ENCODE measurements around the gene SEC24D. TPM values are rescaled to one million over a fixed set of nuclear protein-coding genes. Genes with fewer than 3 reads are reported as not detected.

Gene SEC24D
- total and polyA plus RNA-seq, 3 experiments from 2014 or later: 22.7 to 24.3 (median 23.8) TPM

GRCh38 chr4:118773429-118773792 lies 62.5 kb downstream of the SEC24D start:
- Mint-ChIP-seq H3K4me3 (no peak overlapping the region), H3K27ac (peak overlapping the region in 1 of 8 donors; percentile 4), H3K36me3 (peaks cover 0 to 15% (median 2%) of the 10 kb centered on the region in 3 donors), H3K4me1 (no peaks in the 10 kb centered on the region), H3K27me3 (no peaks in the 10 kb centered on the region), H3K9me3 (peaks cover 0 to 1% (median 0%) of the 10 kb centered on the region in 5 donors)
- Histone ChIP-seq H3K4me1 (ENCODE audit: insufficient read depth, low read length) (no peaks in the 10 kb centered on the region), H3K27me3 (ENCODE audit: insufficient read depth, low read length, poor library complexity, severe bottlenecking) (no peaks in the 10 kb centered on the region), H3K4me3 (ENCODE audit: low read length) (no peak overlapping the region), H3K9me3 (ENCODE audit: low read length) (no peaks in the 10 kb centered on the region), H3K36me3 (ENCODE audit: insufficient read depth, low read length) (no peaks in the 10 kb centered on the region), H3K27ac (ENCODE audit: low read depth, low read length) (no peak overlapping the region)
- no peak for DNase-seq
- CTCF ChIA-PET: interaction anchor here (1.4 kb wide), 2 partner anchors 90 to 118 kb away, joined by 3 to 4 read pairs; no protein-coding TSS in a partner anchor
- POLR2A ChIA-PET: no interaction called here

GRCh38 chr4:118772767-118773428 lies 63.0 kb downstream of the SEC24D start:
- Mint-ChIP-seq H3K27ac (peak overlapping the region in 2 of 8 donors; percentile 4 to 32), H3K27me3 (no peaks in the 10 kb centered on the region), H3K4me3 (no peak overlapping the region), H3K4me1 (no peaks in the 10 kb centered on the region), H3K36me3 (peaks cover 0 to 19% (median 4%) of the 10 kb centered on the region in 3 donors), H3K9me3 (no peaks in the 10 kb centered on the region)
- CTCF ChIA-PET: interaction anchor here (1.4 to 2.5 kb wide), 4 partner anchors 91 to 269 kb away, joined by 3 to 10 read pairs (median 5); no protein-coding TSS in a partner anchor
- Histone ChIP-seq H3K4me1 (ENCODE audit: insufficient read depth, low read length) (no peaks in the 10 kb centered on the region), H3K27ac (ENCODE audit: low read depth, low read length) (no peak overlapping the region), H3K36me3 (ENCODE audit: insufficient read depth, low read length) (no peaks in the 10 kb centered on the region), H3K9me3 (ENCODE audit: low read length) (no peaks in the 10 kb centered on the region), H3K4me3 (ENCODE audit: low read length) (no peak overlapping the region), H3K27me3 (ENCODE audit: insufficient read depth, low read length, poor library complexity, severe bottlenecking) (no peaks in the 10 kb centered on the region)
- no peak for DNase-seq
- POLR2A ChIA-PET: no interaction called here

- Histone ChIP-seq H3K9me3 (ENCODE audit: low read length) (no peaks in the 10 kb centered on the region), H3K4me3 (ENCODE audit: low read length) (no peak overlapping the region), H3K4me1 (ENCODE audit: insufficient read depth, low read length) (no peaks in the 10 kb centered on the region), H3K27ac (ENCODE audit: low read depth, low read length) (no peak overlapping the region), H3K27me3 (ENCODE audit: insufficient read depth, low read length, poor library complexity, severe bottlenecking) (no peaks in the 10 kb centered on the region), H3K36me3 (ENCODE audit: insufficient read depth, low read length) (peaks cover under 1% of the 10 kb centered on the region)
- peaks cover under 1 to 25% (median 6%) of the 10 kb centered on the region in 3 donors for H3K36me3 Mint-ChIP-seq
- no peaks in the 10 kb centered on the region for H3K4me1 Mint-ChIP-seq
- H3K9me3 Mint-ChIP-seq: no peaks in the 10 kb centered on the region
- ChIA-PET POLR2A (no interaction called here), CTCF (interaction anchor here (0.7 to 2.5 kb wide), 10 partner anchors 11 to 270 kb away, joined by 3 to 10 read pairs (median 4); no protein-coding TSS in a partner anchor)
- H3K4me3 Mint-ChIP-seq: no peak overlapping the region
- DNase-seq: peak in 2 of 5 donors; percentile 29 to 40
- no peaks in the 10 kb centered on the region for H3K27me3 Mint-ChIP-seq
- no peak overlapping the region for H3K27ac Mint-ChIP-seq
Observed at GRCh38 chr4:118772081-118772766, 63.7 kb downstream of the SEC24D start.

GRCh38 chr4:118770741-118771187 lies 65.2 kb downstream of the SEC24D start:
- Mint-ChIP-seq H3K4me1 (no peaks in the 10 kb centered on the region), H3K4me3 (no peak overlapping the region), H3K36me3 (peaks cover 7 to 38% (median 15%) of the 10 kb centered on the region in 3 donors), H3K9me3 (no peaks in the 10 kb centered on the region), H3K27ac (no peak overlapping the region), H3K27me3 (no peaks in the 10 kb centered on the region)
- H3K9me3 ChIP-seq (ENCODE audit: low read length): no peaks in the 10 kb centered on the region
- H3K27me3 ChIP-seq (ENCODE audit: insufficient read depth, low read length, poor library complexity, severe bottlenecking): no peaks in the 10 kb centered on the region
- POLR2A ChIA-PET: no interaction called here
- H3K36me3 ChIP-seq (ENCODE audit: insufficient read depth, low read length): peaks cover 11% of the 10 kb centered on the region
- CTCF ChIA-PET: interaction anchor here (1.0 to 2.5 kb wide), 3 partner anchors 94 to 196 kb away, joined by 3 to 10 read pairs (median 4); no protein-coding TSS in a partner anchor
- no peak overlapping the region for H3K4me3 ChIP-seq (ENCODE audit: low read length)
- no peak for DNase-seq
- no peak overlapping the region for H3K27ac ChIP-seq (ENCODE audit: low read depth, low read length)
- H3K4me1 ChIP-seq (ENCODE audit: insufficient read depth, low read length): no peaks in the 10 kb centered on the region

- DNase-seq: no peak
- no peak overlapping the region for H3K27ac Mint-ChIP-seq
- ChIA-PET CTCF (interaction anchor here (1.2 kb wide), 1 partner anchor 16 kb away, joined by 3 read pairs; no protein-coding TSS in a partner anchor), POLR2A (no interaction called here)
- no peaks in the 10 kb centered on the region for H3K27me3 ChIP-seq (ENCODE audit: insufficient read depth, low read length, poor library complexity, severe bottlenecking)
- H3K4me3 ChIP-seq (ENCODE audit: low read length): no peak overlapping the region
- no peaks in the 10 kb centered on the region for H3K9me3 Mint-ChIP-seq
- H3K4me1 ChIP-seq (ENCODE audit: insufficient read depth, low read length): no peaks in the 10 kb centered on the region
- H3K4me1 Mint-ChIP-seq: no peaks in the 10 kb centered on the region
- no peak overlapping the region for H3K4me3 Mint-ChIP-seq
- H3K36me3 ChIP-seq (ENCODE audit: insufficient read depth, low read length): peaks cover 11% of the 10 kb centered on the region
- H3K36me3 Mint-ChIP-seq: peaks cover 7 to 48% (median 16%) of the 10 kb centered on the region in 3 donors
- no peaks in the 10 kb centered on the region for H3K27me3 Mint-ChIP-seq
- no peak overlapping the region for H3K27ac ChIP-seq (ENCODE audit: low read depth, low read length)
- no peaks in the 10 kb centered on the region for H3K9me3 ChIP-seq (ENCODE audit: low read length)
Observed at GRCh38 chr4:118769161-118769560, 66.8 kb downstream of the SEC24D start.

GRCh38 chr4:118767109-118767508 lies 68.8 kb downstream of the SEC24D start:
- no peak overlapping the region for H3K27ac Mint-ChIP-seq
- no peaks in the 10 kb centered on the region for H3K9me3 ChIP-seq (ENCODE audit: low read length)
- H3K27ac ChIP-seq (ENCODE audit: low read depth, low read length): no peak overlapping the region
- ChIA-PET CTCF (no interaction called here), POLR2A (no interaction called here)
- H3K4me3 Mint-ChIP-seq: no peak overlapping the region
- H3K4me3 ChIP-seq (ENCODE audit: low read length): no peak overlapping the region
- no peak for DNase-seq
- H3K36me3 ChIP-seq (ENCODE audit: insufficient read depth, low read length): peaks cover 17% of the 10 kb centered on the region
- H3K9me3 Mint-ChIP-seq: no peaks in the 10 kb centered on the region
- no peaks in the 10 kb centered on the region for H3K4me1 Mint-ChIP-seq
- H3K27me3 ChIP-seq (ENCODE audit: insufficient read depth, low read length, poor library complexity, severe bottlenecking): no peaks in the 10 kb centered on the region
- H3K27me3 Mint-ChIP-seq: no peaks in the 10 kb centered on the region
- H3K4me1 ChIP-seq (ENCODE audit: insufficient read depth, low read length): no peaks in the 10 kb centered on the region
- H3K36me3 Mint-ChIP-seq: peaks cover 7 to 64% (median 25%) of the 10 kb centered on the region in 3 donors

- Mint-ChIP-seq H3K4me1 (no peaks in the 10 kb centered on the region), H3K4me3 (no peak overlapping the region), H3K27me3 (no peaks in the 10 kb centered on the region), H3K27ac (no peak overlapping the region), H3K9me3 (no peaks in the 10 kb centered on the region), H3K36me3 (peaks cover 7 to 77% (median 35%) of the 10 kb centered on the region in 3 donors)
- DNase-seq: no peak
- H3K27ac ChIP-seq (ENCODE audit: low read depth, low read length): no peak overlapping the region
- H3K9me3 ChIP-seq (ENCODE audit: low read length): no peaks in the 10 kb centered on the region
- H3K27me3 ChIP-seq (ENCODE audit: insufficient read depth, low read length, poor library complexity, severe bottlenecking): no peaks in the 10 kb centered on the region
- no peaks in the 10 kb centered on the region for H3K4me1 ChIP-seq (ENCODE audit: insufficient read depth, low read length)
- CTCF ChIA-PET: no interaction called here
- H3K36me3 ChIP-seq (ENCODE audit: insufficient read depth, low read length): peaks cover 17% of the 10 kb centered on the region
- POLR2A ChIA-PET: no interaction called here
- H3K4me3 ChIP-seq (ENCODE audit: low read length): no peak overlapping the region
Observed at GRCh38 chr4:118765399-118765798, 70.5 kb downstream of the SEC24D start.

Data from CD8-positive, alpha-beta memory T cell (primary cell).